Breast epithelium (tissue), 3 donors: ENCODE measurements around the gene MAN1A1.

Source experiments
- POLR2A ChIP-seq: fragments of 450-650 bp; IDR thresholded peaks from one replicate; pipeline ENCODE4 v1.6.1; 2016; ENCODE audit warnings: antibody characterized with exemption, mild to moderate bottlenecking, moderate library complexity
- TF ChIP-seq, protein P1 (sequence below), 3 donors: fragments of 450-650 bp; IDR thresholded peaks; one replicate each; pipeline ENCODE4 v1.5.1; 2016 to 2017; ENCODE audit warnings: antibody characterized with exemption in 3 of 3, mild to moderate bottlenecking in 3 of 3, moderate library complexity in 3 of 3

DNA sequence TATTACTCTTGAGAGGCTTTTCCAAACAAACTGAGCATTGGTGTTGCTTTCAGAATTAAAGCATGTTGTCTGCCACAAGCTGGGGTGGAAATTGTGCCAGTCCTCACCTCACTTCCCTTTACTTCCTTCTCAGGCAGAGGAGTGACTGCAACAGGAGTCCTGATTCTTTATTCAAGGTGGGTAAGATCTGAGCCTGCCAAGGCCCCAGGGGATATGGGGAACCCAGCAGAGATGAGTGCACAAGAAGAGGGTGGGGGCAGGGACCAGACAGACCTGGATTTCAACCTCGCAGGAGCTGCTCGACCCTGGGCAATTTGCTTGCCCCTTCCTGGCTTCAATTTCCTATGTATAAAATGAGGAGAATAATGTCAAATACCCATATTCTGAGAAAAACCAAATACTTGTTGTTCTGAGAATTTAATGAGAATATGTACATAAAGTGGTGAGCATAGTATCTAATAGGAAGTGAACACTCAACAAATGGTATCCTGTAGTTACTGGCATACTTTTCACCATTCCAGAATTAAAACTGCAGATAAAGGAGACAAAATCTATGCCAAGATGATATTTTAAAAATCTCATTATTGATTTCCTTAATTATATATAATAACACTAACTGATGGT is 17.8 kb downstream of the MAN1A1 start:
- TF ChIP-seq, protein P1, sequence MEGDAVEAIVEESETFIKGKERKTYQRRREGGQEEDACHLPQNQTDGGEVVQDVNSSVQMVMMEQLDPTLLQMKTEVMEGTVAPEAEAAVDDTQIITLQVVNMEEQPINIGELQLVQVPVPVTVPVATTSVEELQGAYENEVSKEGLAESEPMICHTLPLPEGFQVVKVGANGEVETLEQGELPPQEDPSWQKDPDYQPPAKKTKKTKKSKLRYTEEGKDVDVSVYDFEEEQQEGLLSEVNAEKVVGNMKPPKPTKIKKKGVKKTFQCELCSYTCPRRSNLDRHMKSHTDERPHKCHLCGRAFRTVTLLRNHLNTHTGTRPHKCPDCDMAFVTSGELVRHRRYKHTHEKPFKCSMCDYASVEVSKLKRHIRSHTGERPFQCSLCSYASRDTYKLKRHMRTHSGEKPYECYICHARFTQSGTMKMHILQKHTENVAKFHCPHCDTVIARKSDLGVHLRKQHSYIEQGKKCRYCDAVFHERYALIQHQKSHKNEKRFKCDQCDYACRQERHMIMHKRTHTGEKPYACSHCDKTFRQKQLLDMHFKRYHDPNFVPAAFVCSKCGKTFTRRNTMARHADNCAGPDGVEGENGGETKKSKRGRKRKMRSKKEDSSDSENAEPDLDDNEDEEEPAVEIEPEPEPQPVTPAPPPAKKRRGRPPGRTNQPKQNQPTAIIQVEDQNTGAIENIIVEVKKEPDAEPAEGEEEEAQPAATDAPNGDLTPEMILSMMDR (IDR thresholded peaks at IDR 0.05): no peak
- TF ChIP-seq POLR2A: no peak
